Measurements from ENCODE around the gene NACC2. TPM values are rescaled to one million over a fixed set of nuclear protein-coding genes. Genes with fewer than 3 reads are reported as not detected.

The NACC2 gene
- total and polyA plus RNA-seq, 9 of the 15 experiments (the other 6 are each of a cell fraction or from before 2014, with no cell fraction given) = 0.70 to 25.1 (median 5.6) TPM

DNA sequence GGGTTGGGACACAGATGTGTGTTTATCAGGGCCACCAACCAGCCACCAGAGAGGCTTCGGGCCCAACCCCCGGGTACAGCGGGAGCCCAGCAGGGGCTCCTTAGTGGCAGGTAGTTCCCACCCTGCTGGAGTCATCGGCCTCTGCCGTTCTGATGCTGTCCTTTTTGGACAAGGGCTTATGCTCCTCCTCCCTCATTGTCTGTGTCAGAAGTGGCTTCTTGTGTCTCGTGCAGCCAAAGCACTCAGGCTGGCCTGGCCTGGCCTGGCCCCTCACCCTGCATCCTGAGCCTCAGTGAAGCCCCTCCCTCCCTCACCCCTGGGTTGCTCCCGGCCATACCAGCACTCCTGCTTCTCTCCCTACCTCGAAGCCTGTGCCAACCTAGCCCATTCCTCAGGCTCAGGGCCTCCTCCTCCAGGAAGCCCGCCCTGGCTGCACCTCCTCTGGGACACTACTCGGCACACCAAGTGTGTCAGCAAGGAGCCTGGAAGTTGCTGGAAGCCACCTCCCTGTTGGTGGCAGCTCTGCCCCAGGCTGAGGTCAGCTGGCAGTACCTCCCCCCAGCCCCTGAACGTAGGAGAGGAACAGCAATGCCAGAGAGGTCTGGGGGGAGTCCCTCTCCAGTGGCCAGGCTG, 129.8 kb downstream of the NACC2 start (continued):
- TF ChIP-seq ZNF282 (CRISPR knock-in tag; IDR thresholded peaks at IDR 0.05) (no peak), PTBP1 (IDR thresholded peaks at IDR 0.05; ENCODE audit: low read depth, low read length) (0 out of 2 replicates have a peak, but pooled peaks have one; percentile 74), RCOR1 (IDR thresholded peaks at IDR 0.05; ENCODE audit: borderline replicate concordance in 1 of 2, low read depth in 2 of 2, low read length in 2 of 2) (0 out of 4 replicates have a peak, but pooled peaks of 1 of the 2 experiments have one; percentile 15), CBX1 (IDR thresholded peaks at IDR 0.05; ENCODE audit: low read depth) (0 out of 2 replicates have a peak, but pooled peaks have one; percentile 40)

DNA sequence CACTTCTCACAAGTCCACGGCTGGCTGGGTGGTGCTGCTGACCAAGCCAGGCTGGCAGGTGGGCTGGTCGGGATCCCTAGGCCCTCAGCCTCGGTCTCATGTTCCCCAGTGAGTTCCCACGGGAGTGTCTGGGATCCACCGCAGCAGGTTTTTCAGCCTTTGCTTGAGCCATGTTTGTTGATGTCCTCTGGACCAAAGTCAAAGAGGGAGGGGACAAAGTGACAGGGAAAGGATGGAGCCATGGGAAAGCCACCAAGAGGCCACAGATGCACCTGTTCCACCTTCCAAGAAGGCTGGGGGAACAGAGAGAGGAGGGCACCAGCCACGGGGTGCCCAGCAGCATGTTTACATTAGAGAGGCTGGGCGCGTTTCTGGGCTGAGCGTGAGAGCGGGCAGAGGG, 131.2 kb downstream of the NACC2 start:
- Histone ChIP-seq H3K9me1 (ENCODE audit: control insufficient read depth, insufficient read depth, low read length) (no peaks in the 10 kb centered on the region), H3K4me2 (ENCODE audit: insufficient read depth, low read length) (no peak overlapping the region), H3K4me3 (no peak overlapping the region), H3K36me3 (ENCODE audit: control insufficient read depth, insufficient read depth, low read length) (peaks cover 9% of the 10 kb centered on the region), H3K79me2 (ENCODE audit: control insufficient read depth, insufficient read depth, low read length) (peaks cover 34% of the 10 kb centered on the region), H4K20me1 (replicated peaks; ENCODE audit: control insufficient read depth, insufficient read depth, low read length) (peaks cover 4% of the 10 kb centered on the region; the same call in 1 of the 2 replicates), H3K27me3 (ENCODE audit: control insufficient read depth in 2 of 2, insufficient read depth in 2 of 2, low read length in 2 of 2) (no peaks in the 10 kb centered on the region), H3K9me3 (replicated peaks; ENCODE audit: control insufficient read depth, insufficient read depth, low read depth, low read length) (no peaks in the 10 kb centered on the region), H3K4me1 (replicated peaks in 1 of 2; ENCODE audit: control insufficient read depth in 2 of 2, insufficient read depth in 2 of 2, low read length in 2 of 2) (peaks cover 14 to 57% of the 10 kb centered on the region in 2 experiments), H2AFZ (ENCODE audit: low read depth, low read length) (no peak overlapping the region), H3K9ac (ENCODE audit: insufficient read depth in 1 of 2, low read depth in 2 of 2, low read length in 2 of 2) (no peak overlapping the region), H3K27ac (ENCODE audit: extremely low read depth, low read depth, low read length) (no peak overlapping the region)
- intact Hi-C loops (cut with micrococcal nuclease) (loop anchor here (5.0 to 10.0 kb wide), 2 partner anchors 131 to 362 kb away; partner anchors contain the start of gene NACC2), in situ Hi-C loops (cut with MboI) (no loop called here)
- ATAC-seq (no peak), FAIRE-seq (no peak), DNase-seq (ENCODE audit: extremely low read depth in 1 of 4, low spot score in 3 of 4) (no peak)
- POLR2A ChIA-PET = no interaction called here
- no peak for TF ChIP-seq GABPB2 (CRISPR knock-in tag; conservative IDR thresholded peaks at IDR 0.05)
- TF ChIP-seq, protein P1, sequence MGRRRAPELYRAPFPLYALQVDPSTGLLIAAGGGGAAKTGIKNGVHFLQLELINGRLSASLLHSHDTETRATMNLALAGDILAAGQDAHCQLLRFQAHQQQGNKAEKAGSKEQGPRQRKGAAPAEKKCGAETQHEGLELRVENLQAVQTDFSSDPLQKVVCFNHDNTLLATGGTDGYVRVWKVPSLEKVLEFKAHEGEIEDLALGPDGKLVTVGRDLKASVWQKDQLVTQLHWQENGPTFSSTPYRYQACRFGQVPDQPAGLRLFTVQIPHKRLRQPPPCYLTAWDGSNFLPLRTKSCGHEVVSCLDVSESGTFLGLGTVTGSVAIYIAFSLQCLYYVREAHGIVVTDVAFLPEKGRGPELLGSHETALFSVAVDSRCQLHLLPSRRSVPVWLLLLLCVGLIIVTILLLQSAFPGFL (CRISPR knock-in tag; IDR thresholded peaks at IDR 0.05) = no peak
- TF ChIP-seq ETV6 (IDR thresholded peaks at IDR 0.05; ENCODE audit: borderline replicate concordance in 1 of 2, low read depth in 2 of 2, low read length in 1 of 2) = no peak
- no peak for TF ChIP-seq ETV6 (CRISPR knock-in tag; IDR thresholded peaks at IDR 0.05; ENCODE audit: borderline replicate concordance)
- no peak for TF ChIP-seq TCF3 (CRISPR knock-in tag; IDR thresholded peaks at IDR 0.05)
- TF ChIP-seq, protein P2, sequence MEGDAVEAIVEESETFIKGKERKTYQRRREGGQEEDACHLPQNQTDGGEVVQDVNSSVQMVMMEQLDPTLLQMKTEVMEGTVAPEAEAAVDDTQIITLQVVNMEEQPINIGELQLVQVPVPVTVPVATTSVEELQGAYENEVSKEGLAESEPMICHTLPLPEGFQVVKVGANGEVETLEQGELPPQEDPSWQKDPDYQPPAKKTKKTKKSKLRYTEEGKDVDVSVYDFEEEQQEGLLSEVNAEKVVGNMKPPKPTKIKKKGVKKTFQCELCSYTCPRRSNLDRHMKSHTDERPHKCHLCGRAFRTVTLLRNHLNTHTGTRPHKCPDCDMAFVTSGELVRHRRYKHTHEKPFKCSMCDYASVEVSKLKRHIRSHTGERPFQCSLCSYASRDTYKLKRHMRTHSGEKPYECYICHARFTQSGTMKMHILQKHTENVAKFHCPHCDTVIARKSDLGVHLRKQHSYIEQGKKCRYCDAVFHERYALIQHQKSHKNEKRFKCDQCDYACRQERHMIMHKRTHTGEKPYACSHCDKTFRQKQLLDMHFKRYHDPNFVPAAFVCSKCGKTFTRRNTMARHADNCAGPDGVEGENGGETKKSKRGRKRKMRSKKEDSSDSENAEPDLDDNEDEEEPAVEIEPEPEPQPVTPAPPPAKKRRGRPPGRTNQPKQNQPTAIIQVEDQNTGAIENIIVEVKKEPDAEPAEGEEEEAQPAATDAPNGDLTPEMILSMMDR (IDR thresholded peaks at IDR 0.05 in 2 of 3, conservative IDR thresholded peaks at IDR 0.05 in 1 of 3; ENCODE audit: insufficient read depth in 2 of 3, low read depth in 1 of 3, low read length in 3 of 3) = no peak
- no peak for TF ChIP-seq XRCC4 (IDR thresholded peaks at IDR 0.05; ENCODE audit: extremely low read depth, insufficient read depth, insufficient read length)
- TF ChIP-seq RFX1 (IDR thresholded peaks at IDR 0.05) = no peak
- TF ChIP-seq NR2C1 (IDR thresholded peaks at IDR 0.05) = no peak
- no peak for TF ChIP-seq NR2C1 (tag; IDR thresholded peaks at IDR 0.05)
- no TSS peak for BruUV-seq (replicated peaks)
- WGBS (ENCODE audit: insufficient coverage, low coverage, missing lambda C conversion rate) = 68% methylated on average over 10 of the region's 10 CpGs
- CTCF ChIA-PET (ENCODE audit: low intra/inter-chr PET ratio) = no interaction called here

Data from K562 (cell line).